Measurements from ENCODE around the gene MICAL3. TPM values are rescaled to one million over a fixed set of nuclear protein-coding genes. Genes with fewer than 3 reads are reported as not detected.

The MICAL3 gene
- total and polyA plus RNA-seq, 4 donors, result 4.4 to 30.7 (median 15.4) TPM

GRCh38 chr22:17787716-17788330 is 236.5 kb downstream of the MICAL3 start:
- Histone ChIP-seq H3K9ac (ENCODE audit: insufficient read depth in 1 of 2, low read length in 2 of 2) (no peak overlapping the region), H3K27me3 (ENCODE audit: control insufficient read depth in 3 of 3, insufficient read depth in 3 of 3, low read length in 2 of 3) (no peaks in the 10 kb centered on the region), H3K27ac (ENCODE audit: low read depth in 1 of 2, low read length in 1 of 2) (no peak overlapping the region), H3K4me3 (no peak overlapping the region), H3K4me1 (ENCODE audit: control insufficient read depth in 5 of 5, insufficient read depth in 5 of 5, low read length in 5 of 5) (peaks cover 0 to 3% (median 0%) of the 10 kb centered on the region in 5 donors), H3K9me3 (ENCODE audit: control insufficient read depth in 4 of 4, insufficient read depth in 3 of 4, low read length in 3 of 4) (no peaks in the 10 kb centered on the region), H3K36me3 (ENCODE audit: control insufficient read depth in 4 of 4, insufficient read depth in 4 of 4, low read length in 4 of 4) (peaks cover 0 to 8% (median 4%) of the 10 kb centered on the region in 4 donors)
- TF ChIP-seq CTCF (IDR thresholded peaks at IDR 0.05; ENCODE audit: control extremely low read depth, extremely low read depth), result no peak
- DNase-seq (no peak), ATAC-seq (ENCODE audit: insufficient read depth, low FRiP score) (no peak)
- WGBS, 2 donors, result 91 to 93% methylated on average over 21 of the region's 21 CpGs

- ATAC-seq (ENCODE audit: insufficient read depth, low FRiP score) (no peak), DNase-seq (no peak)
- no peaks in the 10 kb centered on the region for H3K9me3 ChIP-seq (ENCODE audit: control insufficient read depth in 4 of 4, insufficient read depth in 3 of 4, low read length in 3 of 4)
- no peak for TF ChIP-seq CTCF (IDR thresholded peaks at IDR 0.05; ENCODE audit: control extremely low read depth, extremely low read depth)
- peak overlapping the region; percentile 54 to 88 for H3K27ac ChIP-seq (ENCODE audit: low read depth in 1 of 2, low read length in 1 of 2)
- H3K4me3 ChIP-seq, result no peak overlapping the region
- WGBS, 2 donors, result 81 to 87% methylated on average over 8 of the region's 8 CpGs
- H3K9ac ChIP-seq (ENCODE audit: insufficient read depth in 1 of 2, low read length in 2 of 2), result no peak overlapping the region
- H3K27me3 ChIP-seq (ENCODE audit: control insufficient read depth in 3 of 3, insufficient read depth in 3 of 3, low read length in 2 of 3), result peaks cover 0 to 3% (median 0%) of the 10 kb centered on the region in 3 donors
- H3K4me1 ChIP-seq (ENCODE audit: control insufficient read depth in 5 of 5, insufficient read depth in 5 of 5, low read length in 5 of 5), result peaks cover 0 to 3% (median 0%) of the 10 kb centered on the region in 5 donors
- H3K36me3 ChIP-seq (ENCODE audit: control insufficient read depth in 4 of 4, insufficient read depth in 4 of 4, low read length in 4 of 4), result peaks cover 0 to 8% (median 4%) of the 10 kb centered on the region in 4 donors
Measured at GRCh38 chr22:17787241-17787640, 237.1 kb downstream of the MICAL3 start.

- Histone ChIP-seq H3K27me3 (ENCODE audit: control insufficient read depth in 3 of 3, insufficient read depth in 3 of 3, low read length in 2 of 3) (peaks cover 0 to 3% (median 0%) of the 10 kb centered on the region in 3 donors), H3K9ac (ENCODE audit: insufficient read depth in 1 of 2, low read length in 2 of 2) (no peak overlapping the region), H3K4me1 (ENCODE audit: control insufficient read depth in 5 of 5, insufficient read depth in 5 of 5, low read length in 5 of 5) (peaks cover 0 to 5% (median under 1%) of the 10 kb centered on the region in 5 donors), H3K36me3 (ENCODE audit: control insufficient read depth in 4 of 4, insufficient read depth in 4 of 4, low read length in 4 of 4) (peaks cover 0 to 8% (median 4%) of the 10 kb centered on the region in 4 donors), H3K4me3 (no peak overlapping the region), H3K9me3 (ENCODE audit: control insufficient read depth in 4 of 4, insufficient read depth in 3 of 4, low read length in 3 of 4) (no peaks in the 10 kb centered on the region), H3K27ac (ENCODE audit: low read depth in 1 of 2, low read length in 1 of 2) (peak overlapping the region; percentile 54 to 88)
- no peak for TF ChIP-seq CTCF (IDR thresholded peaks at IDR 0.05; ENCODE audit: control extremely low read depth, extremely low read depth)
- ATAC-seq (ENCODE audit: insufficient read depth, low FRiP score) (peak; percentile 4), DNase-seq (peak in 1 of 3 donors; percentile 49)
- 67 to 69% methylated on average over 18 of the region's 18 CpGs for WGBS, 2 donors
Measured at GRCh38 chr22:17786435-17787161, 237.8 kb downstream of the MICAL3 start.
